HepG2 (cell line): ENCODE data around the gene TEFM.

Experiments
- DPF2 ChIP-seq: sonication (generic); formaldehyde crosslinking; IDR thresholded peaks from 2 replicates; pipeline ENCODE4 v1.4.0; 2020; ENCODE audit warnings: mild to moderate bottlenecking, low read depth, missing genetic modification reagents, borderline replicate concordance
- EZH2 ChIP-seq: conservative IDR thresholded peaks from 2 replicates; pipeline ENCODE4 v1.6.1; 2012; ENCODE audit warnings: mild to moderate bottlenecking, low read depth, low read length, moderate library complexity
- KLF15 ChIP-seq: sonication (generic); formaldehyde crosslinking; IDR thresholded peaks from 2 replicates; pipeline ENCODE4 v1.8.1; 2023; ENCODE audit warnings: borderline replicate concordance, mild to moderate bottlenecking, inconsistent platforms, missing genetic modification reagents, mixed read lengths
- ZNF891 ChIP-seq: sonication (generic); formaldehyde crosslinking; IDR thresholded peaks from 2 replicates; pipeline ENCODE4 v1.5.0; 2020; ENCODE audit warnings: mild to moderate bottlenecking, missing genetic modification reagents
- TF ChIP-seq, protein P1 (sequence below): sonication (generic); formaldehyde crosslinking; IDR thresholded peaks from 2 replicates; pipeline ENCODE4 v1.4.0; 2020; ENCODE audit warnings: low read depth, missing genetic modification reagents
- TF ChIP-seq, protein P2 (sequence below), 2 experiments: IDR thresholded peaks; 2 replicates each; pipeline ENCODE4 v1.6.1; 2011 to 2012; ENCODE audit warnings: low read length in 2 of 2, borderline replicate concordance in 1 of 2, low read depth in 1 of 2, mild to moderate bottlenecking in 1 of 2, moderate library complexity in 1 of 2
- TF ChIP-seq, protein P3 (sequence below): sonication (generic); formaldehyde crosslinking; conservative IDR thresholded peaks from 2 replicates; pipeline ENCODE4 v1.4.0; 2020; ENCODE audit warnings: missing genetic modification reagents

DNA sequence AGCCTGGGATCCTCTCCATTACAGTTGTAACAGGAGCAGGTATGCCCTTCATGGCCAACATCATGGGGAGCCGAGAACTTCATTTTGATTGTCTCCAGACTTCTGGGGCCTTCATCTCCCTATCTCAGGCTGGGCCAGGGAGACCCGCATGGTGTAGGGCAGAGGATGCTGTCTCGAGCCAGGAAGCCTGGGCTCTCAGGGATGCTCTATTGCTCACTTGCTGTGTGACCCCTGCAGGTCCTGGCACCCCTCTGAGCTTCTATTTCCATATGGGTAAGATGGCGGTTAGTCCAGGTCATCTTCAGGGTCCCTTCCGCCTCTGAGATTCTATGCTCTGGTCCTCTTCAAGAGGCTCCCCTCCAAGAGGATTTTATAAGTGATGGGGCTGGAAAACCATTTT lies 44.2 kb upstream of the TEFM start:
- TF ChIP-seq ZNF891 (CRISPR knock-in tag) = no peak
- TF ChIP-seq, protein P1, sequence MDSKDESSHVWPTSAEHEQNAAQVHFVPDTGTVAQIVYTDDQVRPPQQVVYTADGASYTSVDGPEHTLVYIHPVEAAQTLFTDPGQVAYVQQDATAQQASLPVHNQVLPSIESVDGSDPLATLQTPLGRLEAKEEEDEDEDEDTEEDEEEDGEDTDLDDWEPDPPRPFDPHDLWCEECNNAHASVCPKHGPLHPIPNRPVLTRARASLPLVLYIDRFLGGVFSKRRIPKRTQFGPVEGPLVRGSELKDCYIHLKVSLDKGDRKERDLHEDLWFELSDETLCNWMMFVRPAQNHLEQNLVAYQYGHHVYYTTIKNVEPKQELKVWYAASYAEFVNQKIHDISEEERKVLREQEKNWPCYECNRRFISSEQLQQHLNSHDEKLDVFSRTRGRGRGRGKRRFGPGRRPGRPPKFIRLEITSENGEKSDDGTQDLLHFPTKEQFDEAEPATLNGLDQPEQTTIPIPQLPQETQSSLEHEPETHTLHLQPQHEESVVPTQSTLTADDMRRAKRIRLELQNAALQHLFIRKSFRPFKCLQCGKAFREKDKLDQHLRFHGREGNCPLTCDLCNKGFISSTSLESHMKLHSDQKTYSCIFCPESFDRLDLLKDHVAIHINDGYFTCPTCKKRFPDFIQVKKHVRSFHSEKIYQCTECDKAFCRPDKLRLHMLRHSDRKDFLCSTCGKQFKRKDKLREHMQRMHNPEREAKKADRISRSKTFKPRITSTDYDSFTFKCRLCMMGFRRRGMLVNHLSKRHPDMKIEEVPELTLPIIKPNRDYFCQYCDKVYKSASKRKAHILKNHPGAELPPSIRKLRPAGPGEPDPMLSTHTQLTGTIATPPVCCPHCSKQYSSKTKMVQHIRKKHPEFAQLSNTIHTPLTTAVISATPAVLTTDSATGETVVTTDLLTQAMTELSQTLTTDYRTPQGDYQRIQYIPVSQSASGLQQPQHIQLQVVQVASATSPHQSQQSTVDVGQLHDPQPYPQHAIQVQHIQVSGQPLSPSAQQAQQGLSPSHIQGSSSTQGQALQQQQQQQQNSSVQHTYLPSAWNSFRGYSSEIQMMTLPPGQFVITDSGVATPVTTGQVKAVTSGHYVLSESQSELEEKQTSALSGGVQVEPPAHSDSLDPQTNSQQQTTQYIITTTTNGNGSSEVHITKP = no peak
- TF ChIP-seq KLF15 = no peak
- TF ChIP-seq, protein P2, sequence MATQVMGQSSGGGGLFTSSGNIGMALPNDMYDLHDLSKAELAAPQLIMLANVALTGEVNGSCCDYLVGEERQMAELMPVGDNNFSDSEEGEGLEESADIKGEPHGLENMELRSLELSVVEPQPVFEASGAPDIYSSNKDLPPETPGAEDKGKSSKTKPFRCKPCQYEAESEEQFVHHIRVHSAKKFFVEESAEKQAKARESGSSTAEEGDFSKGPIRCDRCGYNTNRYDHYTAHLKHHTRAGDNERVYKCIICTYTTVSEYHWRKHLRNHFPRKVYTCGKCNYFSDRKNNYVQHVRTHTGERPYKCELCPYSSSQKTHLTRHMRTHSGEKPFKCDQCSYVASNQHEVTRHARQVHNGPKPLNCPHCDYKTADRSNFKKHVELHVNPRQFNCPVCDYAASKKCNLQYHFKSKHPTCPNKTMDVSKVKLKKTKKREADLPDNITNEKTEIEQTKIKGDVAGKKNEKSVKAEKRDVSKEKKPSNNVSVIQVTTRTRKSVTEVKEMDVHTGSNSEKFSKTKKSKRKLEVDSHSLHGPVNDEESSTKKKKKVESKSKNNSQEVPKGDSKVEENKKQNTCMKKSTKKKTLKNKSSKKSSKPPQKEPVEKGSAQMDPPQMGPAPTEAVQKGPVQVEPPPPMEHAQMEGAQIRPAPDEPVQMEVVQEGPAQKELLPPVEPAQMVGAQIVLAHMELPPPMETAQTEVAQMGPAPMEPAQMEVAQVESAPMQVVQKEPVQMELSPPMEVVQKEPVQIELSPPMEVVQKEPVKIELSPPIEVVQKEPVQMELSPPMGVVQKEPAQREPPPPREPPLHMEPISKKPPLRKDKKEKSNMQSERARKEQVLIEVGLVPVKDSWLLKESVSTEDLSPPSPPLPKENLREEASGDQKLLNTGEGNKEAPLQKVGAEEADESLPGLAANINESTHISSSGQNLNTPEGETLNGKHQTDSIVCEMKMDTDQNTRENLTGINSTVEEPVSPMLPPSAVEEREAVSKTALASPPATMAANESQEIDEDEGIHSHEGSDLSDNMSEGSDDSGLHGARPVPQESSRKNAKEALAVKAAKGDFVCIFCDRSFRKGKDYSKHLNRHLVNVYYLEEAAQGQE (IDR thresholded peaks at IDR 0.05; ENCODE audit: borderline replicate concordance in 1 of 2, low read depth in 1 of 2, low read length in 2 of 2) = no peak
- no peak for TF ChIP-seq DPF2 (CRISPR knock-in tag)
- TF ChIP-seq, protein P3, sequence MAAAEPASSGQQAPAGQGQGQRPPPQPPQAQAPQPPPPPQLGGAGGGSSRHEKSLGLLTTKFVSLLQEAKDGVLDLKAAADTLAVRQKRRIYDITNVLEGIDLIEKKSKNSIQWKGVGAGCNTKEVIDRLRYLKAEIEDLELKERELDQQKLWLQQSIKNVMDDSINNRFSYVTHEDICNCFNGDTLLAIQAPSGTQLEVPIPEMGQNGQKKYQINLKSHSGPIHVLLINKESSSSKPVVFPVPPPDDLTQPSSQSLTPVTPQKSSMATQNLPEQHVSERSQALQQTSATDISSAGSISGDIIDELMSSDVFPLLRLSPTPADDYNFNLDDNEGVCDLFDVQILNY (CRISPR knock-in tag) = no peak
- no peak for TF ChIP-seq EZH2
